ENCODE results near the gene ETV5. TPM values are rescaled to one million over a fixed set of nuclear protein-coding genes. Genes with fewer than 3 reads are reported as not detected.

ETV5 gene
- total and polyA plus RNA-seq, 4 donors = 3.3 to 14.9 (median 5.5) TPM

GRCh38 chr3:186118692-186119091 lies 9.8 kb upstream of the ETV5 start (continued):
- no peak for TF ChIP-seq REST (IDR thresholded peaks at IDR 0.05)

- Histone ChIP-seq H3K27me3 (ENCODE audit: control insufficient read depth in 4 of 4, insufficient read depth in 4 of 4, low read length in 3 of 4) (peaks cover 0 to 5% (median 0%) of the 10 kb centered on the region in 4 donors), H3K9me3 (ENCODE audit: control insufficient read depth in 4 of 4, low read length in 3 of 4) (no peaks in the 10 kb centered on the region), H3K4me3 (ENCODE audit: low read depth in 1 of 3, low read length in 3 of 3) (no peak overlapping the region), H3K36me3 (ENCODE audit: control insufficient read depth in 4 of 4, insufficient read depth in 3 of 4, low read depth in 1 of 4, low read length in 3 of 4) (no peaks in the 10 kb centered on the region), H3K4me1 (ENCODE audit: control insufficient read depth in 4 of 4, insufficient read depth in 4 of 4, low read length in 3 of 4) (no peaks in the 10 kb centered on the region), H3K9ac (ENCODE audit: low read depth in 1 of 2, low read length in 2 of 2) (no peak overlapping the region), H3K27ac (ENCODE audit: low read depth in 1 of 2, low read length in 2 of 2) (no peak overlapping the region)
- DNase-seq (ENCODE audit: low spot score) = no peak
- no peak for TF ChIP-seq EGR1 (IDR thresholded peaks at IDR 0.05; ENCODE audit: low read depth in 2 of 2)
- TF ChIP-seq MAX (IDR thresholded peaks at IDR 0.05) = no peak
- TF ChIP-seq FOXA2 (IDR thresholded peaks at IDR 0.05) = no peak
- TF ChIP-seq JUND (IDR thresholded peaks at IDR 0.05) = no peak
- TF ChIP-seq HNF4A (conservative IDR thresholded peaks at IDR 0.05) = no peak
- TF ChIP-seq ATF3 (IDR thresholded peaks at IDR 0.05) = no peak
- TF ChIP-seq FOXA1 (IDR thresholded peaks at IDR 0.05) = no peak
- TF ChIP-seq RXRA (IDR thresholded peaks at IDR 0.05) = no peak
- no peak for TF ChIP-seq RAD21 (IDR thresholded peaks at IDR 0.05)
- no peak for TF ChIP-seq YY1 (IDR thresholded peaks at IDR 0.05)
- no peak for TF ChIP-seq CTCF (IDR thresholded peaks at IDR 0.05; ENCODE audit: low read depth, low read length, missing input control)
- no peak for TF ChIP-seq GABPA (IDR thresholded peaks at IDR 0.05 in 1 of 2, conservative IDR thresholded peaks at IDR 0.05 in 1 of 2)
- TF ChIP-seq SP1 (IDR thresholded peaks at IDR 0.05) = no peak
- TF ChIP-seq NR2F2 (IDR thresholded peaks at IDR 0.05) = no peak
- TF ChIP-seq TAF1 (conservative IDR thresholded peaks at IDR 0.05) = no peak
- WGBS = 92% methylated on average over 3 of the region's 3 CpGs
Observed at GRCh38 chr3:186117521-186118134, 8.7 kb upstream of the ETV5 start.
